H1 (cell line): ENCODE results near the gene RPIA. TPM values are rescaled to one million over a fixed set of nuclear protein-coding genes. Genes with fewer than 3 reads are reported as not detected.
A peak's percentile ranks its signal among the peaks of the same experiment; 100 is the strongest.

Source experiments
- CTCF ChIA-PET: fragments of 300-600 bp; sonication (Branson Sonifier 250); formaldehyde crosslinking; loops from one replicate; lab custom pipeline; 2021; ENCODE audit not compliant: partially characterized antibody; lab: Charles Lee
- POLR2A ChIA-PET: fragments of 300-600 bp; sonication (Branson Sonifier 250); formaldehyde crosslinking; loops from one replicate; lab custom pipeline; 2021; ENCODE audit warnings: inconsistent platforms; ENCODE audit not compliant: partially characterized antibody; lab: Charles Lee
- DNase-seq, 2 experiments: peaks; one replicate each; pipeline versions ENCODE4 v3.0.0 to v3.0.0-alpha.2; 2010 to 2022; ENCODE audit warnings: low spot score in 2 of 2, low read depth in 1 of 2, mixed read lengths in 1 of 2
- FAIRE-seq: peaks from 2 replicates; lab custom pipeline; 2011; peaks lifted over from hg19 to GRCh38; lab: Jason Lieb, UNC
- H2AFZ ChIP-seq: 2 replicates; pipeline ENCODE4 v1.8.1; 2012; ENCODE audit warnings: low read length, inconsistent platforms
- H2AK5ac ChIP-seq: 2 replicates; pipeline ENCODE4 v1.6.1; 2013; ENCODE audit warnings: low read depth, low read length
- H2BK120ac ChIP-seq: replicated peaks from 2 replicates; pipeline ENCODE3; 2013; ENCODE audit warnings: low read depth, low read length, inconsistent platforms
- H2BK12ac ChIP-seq: 2 replicates; pipeline ENCODE4 v1.6.1; 2013; ENCODE audit warnings: low read depth, low read length
- H2BK15ac ChIP-seq: 2 replicates; pipeline ENCODE4 v1.6.1; 2013; ENCODE audit warnings: low read length
- H2BK20ac ChIP-seq: 2 replicates; pipeline ENCODE4 v1.6.1; 2013; ENCODE audit warnings: low read length
- H2BK5ac ChIP-seq: 2 replicates; pipeline ENCODE4 v1.6.1; 2013; ENCODE audit warnings: low read depth, low read length
- H3K14ac ChIP-seq: 2 replicates; pipeline ENCODE4 v1.6.1; 2013; ENCODE audit warnings: inconsistent platforms; ENCODE audit not compliant: insufficient read length
- H3K18ac ChIP-seq: 2 replicates; pipeline ENCODE4 v1.6.1; 2013; ENCODE audit warnings: low read length; ENCODE audit errors: extremely low read depth
- H3K23ac ChIP-seq: 2 replicates; pipeline ENCODE4 v1.6.1; 2013; ENCODE audit warnings: inconsistent platforms; ENCODE audit not compliant: insufficient read length
- H3K23me2 ChIP-seq: 2 replicates; pipeline ENCODE4 v1.6.1; 2013; ENCODE audit warnings: low read depth, low read length
- H3K27ac ChIP-seq: 2 replicates; pipeline ENCODE4 v1.6.1; 2011; ENCODE audit warnings: low read depth, low read length, inconsistent platforms
- H3K27me3 ChIP-seq, 4 experiments: replicated peaks in 1 of 4; 1 replicate in 1 of 4; 2 replicates in 3 of 4; pipeline versions ENCODE4 v1.6.1 to v1.8.1; 2011 to 2013; ENCODE audit warnings: low read length in 3 of 4, mild to moderate bottlenecking in 3 of 4, inconsistent platforms in 2 of 4, mixed read lengths in 2 of 4, moderate library complexity in 1 of 4; ENCODE audit not compliant: control insufficient read depth in 3 of 4, insufficient read depth in 3 of 4; ENCODE audit errors: extremely low read depth in 1 of 4
- H3K36me3 ChIP-seq, 4 experiments: 2 replicates each; pipeline versions ENCODE4 v1.6.1 to v1.8.1; 2011 to 2013; ENCODE audit warnings: mild to moderate bottlenecking in 4 of 4, low read length in 3 of 4, moderate library complexity in 2 of 4, control low read depth in 1 of 4, inconsistent platforms in 1 of 4; ENCODE audit not compliant: insufficient read depth in 4 of 4, control insufficient read depth in 2 of 4
- H3K4ac ChIP-seq: replicated peaks from 2 replicates; pipeline ENCODE3; 2013; ENCODE audit warnings: low read length, low read depth, mixed read lengths, inconsistent platforms; ENCODE audit not compliant: insufficient read length
- H3K4me1 ChIP-seq, 4 experiments: replicated peaks in 1 of 4; 1 replicate in 1 of 4; 2 replicates in 3 of 4; pipeline versions ENCODE4 v1.6.1 to v1.8.1; 2011 to 2013; ENCODE audit warnings: low read length in 3 of 4, inconsistent platforms in 2 of 4, mixed read lengths in 1 of 4; ENCODE audit not compliant: insufficient read depth in 4 of 4, control insufficient read depth in 3 of 4
- H3K4me2 ChIP-seq, 2 experiments: 2 replicates each; pipeline versions ENCODE4 v1.6.1 to v1.8.1; 2011 to 2013; ENCODE audit warnings: low read depth in 2 of 2, low read length in 2 of 2, control low read depth in 1 of 2, inconsistent platforms in 1 of 2, mild to moderate bottlenecking in 1 of 2; ENCODE audit not compliant: insufficient read depth in 1 of 2
- H3K4me3 ChIP-seq, 4 experiments: fragments of 200-600, 300-600 bp in 1 of 4; sonication (generic), shearing (Covaris generic), sonication (Bioruptor Twin) in 1 of 4; 2 replicates each; pipeline versions ENCODE4 v1.5.1 to v1.8.1; 2011 to 2016; ENCODE audit warnings: low read length in 4 of 4, low read depth in 3 of 4, control low read depth in 2 of 4, inconsistent platforms in 2 of 4, mild to moderate bottlenecking in 2 of 4, mixed read lengths in 1 of 4, moderate library complexity in 1 of 4; ENCODE audit not compliant: insufficient read depth in 2 of 4; ENCODE audit errors: extremely low read depth in 1 of 4
- H3K56ac ChIP-seq: replicated peaks from 2 replicates; pipeline ENCODE3; 2013; ENCODE audit warnings: low read depth, mild to moderate bottlenecking, mixed read lengths, low read length, inconsistent platforms; ENCODE audit not compliant: insufficient read length
- H3K79me1 ChIP-seq: 2 replicates; pipeline ENCODE4 v1.6.1; 2013; ENCODE audit warnings: low read depth, low read length, control low read depth
- H3K79me2 ChIP-seq, 2 experiments: 2 replicates each; pipeline versions ENCODE4 v1.6.1 to v1.8.1; 2012 to 2013; ENCODE audit warnings: low read length in 2 of 2, mild to moderate bottlenecking in 2 of 2, inconsistent platforms in 1 of 2; ENCODE audit not compliant: insufficient read depth in 2 of 2, control insufficient read depth in 1 of 2
- H3K9ac ChIP-seq, 4 experiments: replicated peaks in 1 of 4; 1 replicate in 1 of 4; 2 replicates in 3 of 4; pipeline versions ENCODE4 v1.6.1 to v1.8.1; 2011 to 2013; ENCODE audit warnings: low read depth in 3 of 4, low read length in 3 of 4, control low read depth in 2 of 4, mild to moderate bottlenecking in 2 of 4, moderate library complexity in 2 of 4, inconsistent platforms in 1 of 4; ENCODE audit errors: extremely low read depth in 1 of 4
- H3K9me3 ChIP-seq, 2 experiments: 2 replicates each; pipeline versions ENCODE4 v1.6.1 to v1.8.1; 2012 to 2013; ENCODE audit warnings: mild to moderate bottlenecking in 2 of 2, moderate library complexity in 2 of 2, control low read depth in 1 of 2, inconsistent platforms in 1 of 2, low read depth in 1 of 2, low read length in 1 of 2, mixed read lengths in 1 of 2; ENCODE audit not compliant: insufficient read depth in 2 of 2
- H4K20me1 ChIP-seq, 2 experiments: replicated peaks in 1 of 2; 2 replicates each; pipeline versions ENCODE3 to v1.8.1; 2011 to 2013; ENCODE audit warnings: inconsistent platforms in 2 of 2, low read length in 2 of 2, mild to moderate bottlenecking in 1 of 2; ENCODE audit not compliant: insufficient read depth in 2 of 2, control insufficient read depth in 1 of 2
- H4K5ac ChIP-seq: 2 replicates; pipeline ENCODE4 v1.6.1; 2013; ENCODE audit warnings: low read length, low read depth, mixed read lengths, inconsistent platforms; ENCODE audit not compliant: insufficient read length
- H4K8ac ChIP-seq: 2 replicates; pipeline ENCODE4 v1.8.0; 2013; ENCODE audit warnings: mild to moderate bottlenecking, moderate library complexity, low read length, inconsistent platforms; ENCODE audit not compliant: insufficient read depth; ENCODE audit errors: extremely low read depth
- H4K91ac ChIP-seq: replicated peaks from 2 replicates; pipeline ENCODE3; 2013; ENCODE audit warnings: low read length, mixed read lengths, inconsistent platforms; ENCODE audit not compliant: insufficient read length
- CTCF ChIP-seq, 3 experiments: IDR thresholded peaks; 1 replicate in 2 of 3; 2 replicates in 1 of 3; pipeline versions ENCODE4 v1.5.1 to v1.6.1; 2011; ENCODE audit warnings: low read length in 3 of 3, mild to moderate bottlenecking in 3 of 3, inconsistent platforms in 2 of 3, low read depth in 1 of 3, moderate library complexity in 1 of 3; ENCODE audit not compliant: insufficient read depth in 1 of 3; ENCODE audit errors: control extremely low read depth in 1 of 3
- EP300 ChIP-seq, 2 experiments: IDR thresholded peaks; 1 replicate in 1 of 2; 2 replicates in 1 of 2; pipeline ENCODE4 v1.6.1; 2011 to 2012; ENCODE audit warnings: low read depth in 2 of 2, low read length in 2 of 2, mild to moderate bottlenecking in 2 of 2, borderline replicate concordance in 1 of 2, inconsistent platforms in 1 of 2, moderate library complexity in 1 of 2
- RAD21 ChIP-seq, 2 experiments: IDR thresholded peaks in 1 of 2; conservative IDR thresholded peaks in 1 of 2; 2 replicates each; pipeline ENCODE4 v1.6.1; 2011; ENCODE audit warnings: low read depth in 2 of 2, low read length in 2 of 2, improper control_type of control experiment in 1 of 2, inconsistent platforms in 1 of 2, mild to moderate bottlenecking in 1 of 2, moderate library complexity in 1 of 2
- TCF12 ChIP-seq: IDR thresholded peaks from 2 replicates; pipeline ENCODE4 v1.6.1; 2011; ENCODE audit warnings: low read depth, mild to moderate bottlenecking, low read length
- WGBS, 2 experiments: shearing (Covaris generic) in 1 of 2; methylation state at CpG; one replicate each; pipeline versions ENCODE4 v1.1.6 to v1.1.7; 2013 to 2015; ENCODE audit warnings: low lambda C conversion rate in 2 of 2, mixed read lengths in 2 of 2, inconsistent platforms in 1 of 2, low coverage in 1 of 2, missing lambda C conversion rate in 1 of 2; ENCODE audit not compliant: insufficient replicate concordance in 2 of 2, insufficient coverage in 1 of 2, insufficient read length in 1 of 2; ENCODE audit errors: extremely low coverage in 1 of 2, missing lambda C conversion rate in 1 of 2; 5-methylcytosine and 5-hydroxymethylcytosine counted together
- polyA plus RNA-seq, 7 experiments: library from polyadenylated mRNA; depleted of rRNA in 3 of 7; stranded (reverse) in 5 of 7; unstranded in 2 of 7; fragments of >200 nt in 5 of 7; fragments of 200-250 nt in 2 of 7; gene quantifications; 1 replicate in 5 of 7; 2 replicates in 1 of 7; 4 replicates in 1 of 7; pipeline versions ENCODE4 v1.2.1 to v1.2.3, GENCODE V29; 2011 to 2013; ENCODE audit warnings: missing spikeins in 2 of 7, mixed read lengths in 2 of 7
- total RNA-seq: library from RNA; stranded (reverse); fragmentation: NEBNext Ultra II Directional; extraction: Animal tissue kit (Norgen Biotek cat#: 25700); gene quantifications from 2 replicates; pipeline ENCODE4 v1.2.1, GENCODE V29; 2021

Gene RPIA
- total and polyA plus RNA-seq, 2 of the 8 experiments (the other 6 are each of a cell fraction or from before 2014, with no cell fraction given): 13.1 to 24.0 TPM

GRCh38 chr2:88669482-88670214 lies 21.8 kb upstream of the RPIA start:
- H3K4ac ChIP-seq: no peak overlapping the region
- no peak overlapping the region for H3K14ac ChIP-seq
- no peak overlapping the region for H3K27ac ChIP-seq
- H3K4me3 ChIP-seq: no peak overlapping the region
- H3K79me1 ChIP-seq: no peaks in the 10 kb centered on the region
- H3K4me2 ChIP-seq: no peak overlapping the region
- no peak overlapping the region for H3K56ac ChIP-seq
- H3K9ac ChIP-seq: no peak overlapping the region
- H4K20me1 ChIP-seq: no peaks in the 10 kb centered on the region
- FAIRE-seq (no peak), DNase-seq (no peak)
- H2BK15ac ChIP-seq: no peak overlapping the region
- no peak overlapping the region for H4K5ac ChIP-seq
- H3K23ac ChIP-seq: no peak overlapping the region
- no peaks in the 10 kb centered on the region for H3K27me3 ChIP-seq
- no peak overlapping the region for H4K8ac ChIP-seq
- no peaks in the 10 kb centered on the region for H3K9me3 ChIP-seq
- 68% methylated on average over 6 of the region's 6 CpGs; no CpG with 5 or more reads in 1 of the 2 experiments for WGBS, 2 experiments
- no peak overlapping the region for H2AK5ac ChIP-seq
- H3K4me1 ChIP-seq: no peaks in the 10 kb centered on the region; a peak in 1 of 7 replicates
- H2BK120ac ChIP-seq: no peak overlapping the region
- no peak overlapping the region for H3K18ac ChIP-seq
- H2AFZ ChIP-seq: no peak overlapping the region
- H4K91ac ChIP-seq: no peak overlapping the region
- H2BK5ac ChIP-seq: no peak overlapping the region
- no peaks in the 10 kb centered on the region for H3K23me2 ChIP-seq
- no peaks in the 10 kb centered on the region for H3K79me2 ChIP-seq
- POLR2A ChIA-PET: interaction anchor here (1.0 kb wide), 1 partner anchor 12 kb away, joined by 3 read pairs; no protein-coding TSS in a partner anchor
- H2BK12ac ChIP-seq: no peak overlapping the region
- TF ChIP-seq RAD21 (IDR thresholded peaks at IDR 0.05 in 1 of 2, conservative IDR thresholded peaks at IDR 0.05 in 1 of 2; ENCODE audit: low read depth in 2 of 2, low read length in 2 of 2): peak; percentile 86 to 92
- TF ChIP-seq CTCF (IDR thresholded peaks at IDR 0.05; ENCODE audit: control extremely low read depth in 1 of 3, insufficient read depth in 1 of 3, low read depth in 1 of 3, low read length in 3 of 3): peak in 2 of 3 experiments; percentile 76 to 78; a peak in 3 of 4 replicates
- TF ChIP-seq TCF12: no peak
- TF ChIP-seq EP300 (IDR thresholded peaks at IDR 0.05; ENCODE audit: borderline replicate concordance in 1 of 2, low read depth in 2 of 2, low read length in 2 of 2): no peak
- no peak overlapping the region for H2BK20ac ChIP-seq
- H3K36me3 ChIP-seq: no peaks in the 10 kb centered on the region
- CTCF ChIA-PET: interaction anchor here (0.6 to 13.6 kb wide), 30 partner anchors 8 to 624 kb away, joined by 3 to 306 read pairs (median 5); partner anchors contain the start of gene RPIA
